ENCODE measurements around the gene RAC2. TPM values are rescaled to one million over a fixed set of nuclear protein-coding genes. Genes with fewer than 3 reads are reported as not detected.
A peak's percentile ranks its signal among the peaks of the same experiment; 100 is the strongest.

The RAC2 gene
- total RNA-seq, 4 donors from 2014 or later, result 4.1 to 21.9 (median 7.2) TPM

GRCh38 chr22:37244922-37245722, 1.1 kb upstream of the RAC2 start:
- Histone ChIP-seq H3K4me1 (no peaks in the 10 kb centered on the region), H3K27ac (replicated peaks in 1 of 4) (no peak overlapping the region), H3K27me3 (peaks cover 0 to 69% (median 8%) of the 10 kb centered on the region in 4 donors), H3K36me3 (no peaks in the 10 kb centered on the region), H3K9me3 (no peaks in the 10 kb centered on the region), H3K4me3 (no peak overlapping the region)
- DNase-seq (ENCODE audit: extremely low spot score), result no peak
- no peak for TF ChIP-seq POLR2AphosphoS5 (IDR thresholded peaks at IDR 0.05)
- intact Hi-C loops (cut with DNase I), result no loop called here
- 66% methylated on average over 20 of the region's 22 CpGs for WGBS

- Histone ChIP-seq H3K4me1 (no peaks in the 10 kb centered on the region), H3K27ac (replicated peaks in 1 of 4) (peak overlapping the region in 2 of 4 donors; percentile 31 to 50), H3K36me3 (no peaks in the 10 kb centered on the region), H3K9me3 (no peaks in the 10 kb centered on the region), H3K4me3 (peak overlapping the region; percentile 31 to 52 (median 39)), H3K27me3 (peaks cover 0 to 71% (median 8%) of the 10 kb centered on the region in 4 donors)
- no peak for DNase-seq (ENCODE audit: extremely low spot score)
- WGBS, result 56% methylated on average over 10 of the region's 12 CpGs
- intact Hi-C loops (cut with DNase I), result no loop called here
- TF ChIP-seq EP300 (IDR thresholded peaks at IDR 0.05) (no peak), POLR2AphosphoS5 (IDR thresholded peaks at IDR 0.05) (no peak), CTCF (IDR thresholded peaks at IDR 0.05) (no peak), POLR2A (IDR thresholded peaks at IDR 0.05; ENCODE audit: low read depth) (no peak)
Measured at GRCh38 chr22:37243402-37244113, 511 bp downstream of the RAC2 start.

GRCh38 chr22:37242395-37242918, 1.6 kb downstream of the RAC2 start:
- TF ChIP-seq POLR2A (IDR thresholded peaks at IDR 0.05; ENCODE audit: low read depth) (no peak), POLR2AphosphoS5 (IDR thresholded peaks at IDR 0.05) (no peak), EP300 (IDR thresholded peaks at IDR 0.05) (no peak), CTCF (IDR thresholded peaks at IDR 0.05) (no peak)
- Histone ChIP-seq H3K4me1 (no peaks in the 10 kb centered on the region), H3K9me3 (no peaks in the 10 kb centered on the region), H3K27ac (replicated peaks in 1 of 4) (no peak overlapping the region), H3K36me3 (no peaks in the 10 kb centered on the region), H3K4me3 (peak overlapping the region in 1 of 4 donors; percentile 52), H3K27me3 (peaks cover 0 to 80% (median 8%) of the 10 kb centered on the region in 4 donors)
- peak; percentile 94 for DNase-seq (ENCODE audit: extremely low spot score)
- 57% methylated on average over 12 of the region's 16 CpGs for WGBS
- intact Hi-C loops (cut with DNase I), result no loop called here

- no peak for TF ChIP-seq POLR2A (IDR thresholded peaks at IDR 0.05; ENCODE audit: low read depth)
- TF ChIP-seq EP300 (IDR thresholded peaks at IDR 0.05), result no peak
- no peak for TF ChIP-seq POLR2AphosphoS5 (IDR thresholded peaks at IDR 0.05)
- no peak for TF ChIP-seq CTCF (IDR thresholded peaks at IDR 0.05)
- no peak for DNase-seq (ENCODE audit: extremely low spot score)
- Histone ChIP-seq H3K27ac (replicated peaks in 1 of 4) (no peak overlapping the region), H3K4me3 (peak overlapping the region in 1 of 4 donors; percentile 12), H3K27me3 (peaks cover 0 to 89% (median 8%) of the 10 kb centered on the region in 4 donors), H3K36me3 (no peaks in the 10 kb centered on the region), H3K9me3 (no peaks in the 10 kb centered on the region), H3K4me1 (no peaks in the 10 kb centered on the region)
- WGBS, result 64% methylated on average over 9 of the region's 19 CpGs
- intact Hi-C loops (cut with DNase I), result no loop called here
Measured at GRCh38 chr22:37241351-37242142, 2.5 kb downstream of the RAC2 start.

Measured in esophagus muscularis mucosa (tissue), 4 donors.